Cardiac atrium fibroblast (primary cell): ENCODE data around the gene OR52R1. TPM values are rescaled to one million over a fixed set of nuclear protein-coding genes. Genes with fewer than 3 reads are reported as not detected.

Source experiments
- total RNA-seq: library from RNA; depleted of rRNA; stranded (reverse); fragments of >200 nt; gene quantifications from 2 replicates; pipeline ENCODE4 v1.2.3, GENCODE V29; 2015

OR52R1 gene
- not detected in 2 replicates for total RNA-seq

GRCh38 chr11:4804280-4804679 is at the start of gene OR52R1:
OR52R1 (minus strand) TSS chr11:4804380; CDS start chr11:4804380, 0 bp downstream.

DNA sequence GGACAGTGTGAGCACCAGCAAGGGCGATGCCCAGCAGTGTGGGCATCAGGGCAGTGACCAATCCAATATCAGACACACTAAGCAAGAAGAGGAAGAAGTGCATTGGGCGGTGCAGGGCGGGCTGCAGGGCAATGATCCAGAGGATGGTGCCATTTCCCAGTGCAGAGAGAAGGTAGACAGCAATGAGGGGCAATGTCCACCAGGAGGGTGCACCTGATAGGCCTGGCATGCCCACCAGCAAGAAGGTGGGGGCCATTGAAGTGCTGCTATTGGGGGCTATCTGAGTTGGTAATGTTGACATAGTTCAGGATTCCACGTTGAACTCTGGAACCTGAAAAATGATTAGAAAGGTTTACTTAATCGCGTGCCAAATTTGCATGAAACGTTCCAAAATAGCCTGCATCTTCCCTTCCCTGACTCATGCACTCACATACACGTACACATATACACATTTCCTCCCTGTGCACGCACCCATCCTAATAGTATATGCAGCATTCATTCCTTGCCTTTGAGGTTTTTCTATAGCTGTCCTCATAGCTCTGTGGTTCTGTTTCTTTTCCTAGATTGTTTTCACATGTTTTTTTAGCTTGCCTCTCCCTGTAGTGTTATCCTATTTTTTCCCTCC is 44.8 kb upstream of the OR52R1 start, which contains the start of gene OR51S1:
Gene OR51S1 (minus strand): TSS at position 301 of the 625 bp plus-strand sequence. CDS start 0 bp downstream, at position 301.

GRCh38 chr11:4821021-4821420 is 16.8 kb upstream of the OR52R1 start, which contains the start of gene OR51F2:
OR51F2 (plus strand) TSS chr11:4821321; CDS start chr11:4821422, 101 bp downstream.

GRCh38 chr11:4769838-4770237 is 34.3 kb downstream of the OR52R1 start, which contains the start of gene OR51F1:
OR51F1 (minus strand) TSS chr11:4769938; CDS start chr11:4769938, 0 bp downstream.

Other genes starting within 250 kb of the OR52R1 start
- not detected in 2 replicates for gene OR52I2, start 222.6 kb downstream of the OR52R1 start, total RNA-seq
- gene OR52I1, start 210.3 kb downstream of the OR52R1 start, total RNA-seq, result not detected in 2 replicates
- 9.9 and 12.5 TPM in 2 replicates for gene TRIM68, start 196.1 kb downstream of the OR52R1 start, total RNA-seq
- gene OR51D1, start 166.9 kb downstream of the OR52R1 start, total RNA-seq, result not detected in 2 replicates
- not detected in 2 replicates for gene OR51E1, start 160.4 kb downstream of the OR52R1 start, total RNA-seq
- gene OR51E2, start 106.5 kb downstream of the OR52R1 start, total RNA-seq, result not detected in 2 replicates
- gene MMP26, start 99.6 kb downstream of the OR52R1 start, total RNA-seq, result not detected in 2 replicates
- gene OR51F1, start 34.4 kb downstream of the OR52R1 start, total RNA-seq, result not detected in 2 replicates
- gene OR51F2, start 16.9 kb upstream of the OR52R1 start, total RNA-seq, result not detected in 2 replicates
- gene OR51S1, start 44.8 kb upstream of the OR52R1 start, total RNA-seq, result not detected in 2 replicates
- not detected in 2 replicates for gene OR51T1, start 77.5 kb upstream of the OR52R1 start, total RNA-seq
- not detected in 2 replicates for gene OR51A7, start 99.4 kb upstream of the OR52R1 start, total RNA-seq
- gene OR51G2, start 115.0 kb upstream of the OR52R1 start, total RNA-seq, result not detected in 2 replicates
- not detected in 2 replicates for gene OR51G1, start 120.0 kb upstream of the OR52R1 start, total RNA-seq
- not detected in 2 replicates for gene OR51A4, start 143.2 kb upstream of the OR52R1 start, total RNA-seq
- gene OR51A2, start 151.3 kb upstream of the OR52R1 start, total RNA-seq, result not detected in 2 replicates
- gene OR51L1, start 190.5 kb upstream of the OR52R1 start, total RNA-seq, result not detected in 2 replicates
- not detected in 2 replicates for gene OR52J3, start 242.1 kb upstream of the OR52R1 start, total RNA-seq